HG02759 (cell line): Measurements from ENCODE around the gene TERT.

Experiments used
- ATAC-seq: cut with Tn5 transposase; IDR thresholded peaks from one replicate; pipeline ENCODE4 v1.9.1; 2021; ENCODE audit warnings: mild to moderate bottlenecking, moderate library complexity; ENCODE audit not compliant: unreplicated experiment

Gene TERT

DNA sequence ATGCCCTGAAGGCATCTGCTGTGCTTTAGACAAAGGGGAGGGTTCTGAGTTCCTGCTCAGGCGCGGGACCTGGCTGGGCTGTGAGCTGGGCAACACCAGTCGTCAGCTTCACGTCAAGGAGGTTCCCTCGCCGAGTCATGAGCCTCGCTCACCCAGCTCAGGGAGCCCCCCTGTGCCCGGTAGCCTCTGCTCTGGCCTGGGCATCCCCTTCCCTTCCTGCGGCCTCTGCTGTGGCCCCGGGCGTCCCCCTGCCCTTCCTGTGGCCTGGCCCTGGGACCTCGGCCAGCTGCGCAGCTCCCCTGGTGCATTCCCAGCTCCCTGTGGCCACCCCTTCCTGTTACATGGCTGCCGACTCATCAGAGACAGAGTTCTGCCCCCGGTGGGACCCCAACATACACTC is 29.8 kb downstream of the TERT start:
- ATAC-seq = no peak

GRCh38 chr5:1264211-1264610 is 30.7 kb downstream of the TERT start:
- no peak for ATAC-seq

GRCh38 chr5:1262381-1262780 is 32.5 kb downstream of the TERT start:
- ATAC-seq = no peak

DNA sequence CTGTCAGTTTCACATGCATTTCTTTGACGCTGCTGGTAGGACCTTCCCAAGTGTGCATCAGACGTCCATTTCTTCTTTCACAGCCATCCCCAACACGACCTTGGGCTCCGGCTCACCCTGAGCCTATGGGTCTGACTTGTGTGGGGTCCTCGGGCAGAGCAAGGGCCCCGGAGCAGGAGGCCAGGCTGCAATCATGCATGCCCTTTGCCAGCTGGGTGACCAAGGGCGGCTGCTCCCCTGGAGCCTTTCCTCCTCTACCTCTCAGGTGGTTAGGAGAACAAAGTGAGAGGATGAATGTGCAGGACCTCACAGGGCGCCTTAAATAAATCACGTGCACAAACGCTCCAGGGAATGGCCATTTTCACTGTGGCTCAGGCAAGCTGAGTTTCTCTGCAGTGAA is 33.2 kb downstream of the TERT start:
- ATAC-seq = no peak

GRCh38 chr5:1259806-1260480 is 34.9 kb downstream of the TERT start:
- ATAC-seq = no peak

- no peak for ATAC-seq
Measured at GRCh38 chr5:1257841-1258240, 37.0 kb downstream of the TERT start.

GRCh38 chr5:1257363-1257762 is 37.5 kb downstream of the TERT start:
- ATAC-seq = no peak

DNA sequence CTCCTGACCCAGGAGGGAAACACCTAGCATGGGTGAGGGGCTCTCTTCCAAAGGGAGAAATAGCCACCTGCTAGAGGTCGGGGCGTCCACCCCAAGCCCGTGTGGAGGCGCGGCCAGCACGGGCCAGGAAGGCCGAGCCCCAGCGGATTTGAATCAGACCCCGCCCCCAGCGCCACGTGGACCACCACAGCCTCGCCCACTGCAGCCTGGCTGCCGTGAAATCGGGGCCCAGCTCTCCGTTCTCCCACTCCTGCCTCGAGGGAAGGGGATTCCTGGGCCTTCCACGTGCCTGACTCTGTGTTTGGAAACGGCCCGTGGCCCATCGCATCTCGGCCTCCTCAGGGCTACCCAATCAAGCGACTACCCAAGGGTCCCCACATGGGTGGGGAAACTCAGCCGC is 38.1 kb downstream of the TERT start:
- no peak for ATAC-seq

DNA sequence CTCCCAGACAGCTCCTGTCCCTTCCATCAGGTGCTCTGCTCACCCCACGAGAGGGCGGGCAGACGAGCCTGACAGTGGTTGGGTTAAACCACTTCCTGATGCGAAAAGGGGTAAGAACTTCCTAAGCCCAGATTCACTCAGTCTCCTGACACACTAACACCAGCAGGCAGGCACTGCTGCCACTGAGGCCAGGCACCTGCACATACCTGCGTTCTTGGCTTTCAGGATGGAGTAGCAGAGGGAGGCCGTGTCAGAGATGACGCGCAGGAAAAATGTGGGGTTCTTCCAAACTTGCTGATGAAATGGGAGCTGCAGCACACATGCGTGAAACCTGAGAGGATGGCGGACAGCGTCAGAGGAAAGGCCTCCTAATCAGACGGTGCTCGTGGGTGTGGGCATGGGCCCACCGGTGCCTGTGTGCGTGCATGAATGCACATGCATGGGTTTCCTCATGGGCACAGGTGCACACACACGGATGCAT is 39.7 kb downstream of the TERT start:
- no peak for ATAC-seq

DNA sequence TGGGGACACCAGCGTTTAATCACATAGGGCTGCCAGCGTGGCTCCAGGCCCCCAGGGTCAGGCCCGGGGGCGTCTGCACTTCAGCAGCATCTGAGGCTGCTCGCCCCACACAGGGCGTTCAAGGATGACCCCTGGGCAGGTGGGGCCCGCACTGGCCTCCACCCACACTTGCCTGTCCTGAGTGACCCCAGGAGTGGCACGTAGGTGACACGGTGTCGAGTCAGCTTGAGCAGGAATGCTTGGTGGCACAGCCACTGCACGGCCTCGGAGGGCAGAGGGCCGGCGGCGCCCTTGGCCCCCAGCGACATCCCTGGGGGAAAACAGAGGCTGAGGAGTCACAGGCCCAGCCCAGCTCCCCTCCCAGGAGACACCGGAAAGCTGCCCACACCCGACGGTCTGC is 40.7 kb downstream of the TERT start:
- no peak for ATAC-seq

DNA sequence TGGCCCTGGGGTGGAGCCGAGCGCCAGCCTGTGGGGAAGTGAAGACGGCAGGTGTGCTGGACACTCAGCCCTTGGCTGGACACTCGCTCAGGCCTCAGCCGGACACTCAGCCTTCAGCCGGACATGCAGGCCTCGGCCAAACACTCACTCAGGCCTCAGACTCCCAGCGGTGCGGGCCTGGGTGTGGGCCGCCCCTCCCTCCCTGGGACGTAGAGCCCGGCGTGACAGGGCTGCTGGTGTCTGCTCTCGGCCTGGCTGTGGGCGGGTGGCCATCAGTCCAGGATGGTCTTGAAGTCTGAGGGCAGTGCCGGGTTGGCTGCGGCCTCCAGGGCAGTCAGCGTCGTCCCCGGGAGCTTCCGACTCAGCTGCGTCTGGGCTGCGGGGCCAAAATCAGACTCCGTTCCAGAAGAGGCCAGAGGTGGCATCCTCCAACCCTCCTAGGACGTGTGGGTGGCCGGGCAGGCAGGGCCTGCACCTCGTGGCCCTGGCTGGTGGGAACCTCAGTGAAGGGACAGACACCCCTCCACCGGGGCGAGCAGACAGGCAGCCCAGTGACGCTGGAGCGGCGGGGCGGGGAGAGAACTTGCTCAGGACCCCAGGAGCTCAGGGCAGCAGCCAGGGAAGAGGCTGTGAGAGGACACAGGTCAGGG is 41.3 kb downstream of the TERT start:
- ATAC-seq = no peak

DNA sequence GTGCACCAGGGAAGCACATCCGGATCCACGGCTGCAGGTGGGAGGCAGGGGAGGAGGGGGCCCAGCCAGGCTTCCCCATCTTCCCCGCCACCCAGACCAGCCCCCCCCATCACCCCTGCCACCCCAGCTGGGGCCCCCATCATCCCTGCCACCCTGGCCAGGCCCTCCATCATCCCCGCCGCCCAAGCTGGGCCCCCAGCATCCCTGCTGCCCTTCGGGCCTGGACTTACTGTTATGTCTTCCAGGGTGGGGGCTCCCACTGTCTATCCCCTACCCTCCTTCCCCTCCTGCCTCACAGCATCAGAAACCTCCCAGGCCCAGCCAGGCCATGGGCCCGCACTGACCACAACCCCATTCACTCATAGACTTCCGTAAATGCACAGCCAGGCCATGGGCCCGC is 42.2 kb downstream of the TERT start:
- no peak for ATAC-seq

GRCh38 chr5:1251678-1252580 is 42.9 kb downstream of the TERT start:
- no peak for ATAC-seq

DNA sequence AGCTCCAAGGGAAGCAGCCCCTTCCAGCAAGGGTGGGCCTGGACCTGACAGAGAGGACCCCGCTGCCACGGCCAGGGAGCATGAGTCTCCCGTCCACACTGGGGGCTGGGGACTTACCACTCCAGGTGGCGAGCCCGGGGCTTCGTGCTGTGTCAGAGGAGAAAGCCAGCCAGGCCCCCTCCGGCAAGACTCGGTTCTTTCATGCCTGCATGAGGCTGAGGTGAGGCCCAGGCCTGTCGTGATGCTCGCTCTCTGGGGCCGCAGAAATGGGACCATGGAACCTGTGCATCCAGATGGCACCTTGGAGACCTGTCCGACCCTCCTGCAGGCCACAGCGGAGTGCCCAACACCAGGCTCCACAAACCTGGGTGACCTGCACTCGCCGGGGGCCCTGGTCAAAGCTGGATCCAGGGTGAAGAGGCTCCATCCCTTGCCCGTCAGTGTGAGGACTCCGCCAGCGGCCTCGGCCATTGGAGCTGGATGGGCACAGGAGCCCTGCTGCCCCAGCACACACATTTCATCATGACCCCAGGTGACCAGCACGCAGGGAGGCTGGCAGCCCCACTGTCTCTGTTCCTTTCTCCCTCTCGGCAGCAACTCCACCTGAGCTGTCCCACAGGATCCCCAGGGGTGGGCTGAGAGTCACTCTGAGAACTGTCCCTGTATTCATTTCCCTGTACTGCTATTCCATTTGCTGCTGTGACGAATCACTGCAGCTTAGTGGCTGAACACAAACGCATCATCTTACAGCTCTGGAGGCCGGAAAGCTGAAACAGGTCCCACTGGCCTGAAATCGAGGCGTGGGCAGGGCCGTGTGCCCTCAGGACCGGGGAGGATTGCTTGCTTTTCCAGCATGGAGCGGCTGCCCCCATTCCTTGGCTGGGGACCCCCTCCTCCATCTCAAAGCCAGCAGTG is 45.2 kb downstream of the TERT start:
- no peak for ATAC-seq

DNA sequence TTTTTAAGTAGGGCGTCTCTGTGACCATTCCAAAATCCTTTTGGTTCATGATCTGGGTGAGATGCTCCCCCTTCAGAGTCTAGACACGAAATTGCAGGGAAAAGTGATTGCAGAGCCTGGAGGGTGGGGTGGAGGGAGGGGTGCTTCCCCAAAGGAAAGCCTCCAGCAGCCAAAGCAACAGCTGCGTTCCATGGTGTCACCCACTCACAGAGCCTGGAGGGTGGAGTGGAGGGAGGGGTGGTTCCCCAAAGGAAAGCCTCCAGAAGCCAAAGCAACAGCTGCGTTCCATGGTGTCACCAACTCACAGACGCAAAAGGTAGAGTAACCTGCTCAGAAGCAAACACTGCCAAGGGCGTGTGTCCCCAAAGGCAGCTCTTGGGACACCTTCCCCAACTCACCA is 47.1 kb downstream of the TERT start:
- no peak for ATAC-seq

DNA sequence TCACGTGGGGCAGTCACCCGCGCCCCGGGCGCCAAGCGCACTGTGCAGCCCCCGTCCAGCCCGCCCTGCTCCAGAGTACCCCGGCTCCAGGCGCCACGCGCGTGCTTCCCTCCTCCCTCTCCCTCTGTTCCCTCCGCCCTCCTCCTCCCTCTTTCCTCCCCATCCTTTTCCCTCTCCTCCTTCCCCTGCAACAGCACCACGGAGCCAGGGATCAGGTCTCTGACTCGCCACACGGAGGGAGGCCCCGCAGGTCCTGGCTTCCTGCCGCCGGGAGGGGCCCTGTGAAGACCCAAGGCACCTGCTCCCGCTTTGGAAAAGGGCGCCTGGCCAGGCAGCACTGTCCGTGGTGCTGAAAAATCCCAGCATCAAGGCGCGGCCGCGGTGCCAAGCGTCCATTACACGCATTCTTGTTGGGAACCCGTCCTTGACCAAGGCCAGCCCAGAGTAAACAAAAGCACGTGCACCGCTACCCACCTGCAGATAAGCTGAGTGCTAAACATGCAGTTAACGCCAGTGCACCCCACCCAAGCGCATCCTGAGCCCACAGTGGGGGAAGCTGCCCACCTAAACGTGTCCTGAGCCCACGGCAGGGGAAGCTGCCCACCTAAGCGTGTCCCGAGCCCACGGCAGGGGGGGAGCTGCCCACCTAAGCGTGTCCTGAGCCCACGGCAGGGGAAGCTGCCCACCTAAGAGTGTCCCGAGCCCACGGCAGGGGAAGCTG is 48.0 kb downstream of the TERT start:
- ATAC-seq = no peak

- ATAC-seq = no peak
Measured at GRCh38 chr5:1245905-1246576, 48.8 kb downstream of the TERT start.

- no peak for ATAC-seq
Measured at GRCh38 chr5:1244976-1245375, 49.9 kb downstream of the TERT start.

DNA sequence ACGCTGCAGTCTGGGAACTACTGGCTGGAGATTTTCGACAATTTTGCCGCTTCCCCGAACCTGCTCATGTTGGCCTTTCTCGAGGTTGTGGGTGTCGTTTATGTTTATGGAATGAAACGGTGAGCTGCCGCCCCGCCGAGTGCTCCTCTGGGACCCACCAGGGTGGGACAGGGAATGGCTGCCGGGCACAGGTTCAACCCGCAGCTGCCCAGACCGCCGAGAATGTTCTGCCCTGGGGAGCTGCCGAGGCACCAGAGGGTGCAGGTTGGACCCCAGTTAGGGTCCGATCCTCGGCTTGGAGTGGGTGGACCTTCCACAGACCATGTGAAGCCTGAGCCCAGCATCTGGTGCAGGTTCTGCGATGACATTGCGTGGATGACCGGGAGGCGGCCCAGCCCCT is 50.6 kb downstream of the TERT start:
- ATAC-seq = no peak
